Gastrocnemius medialis (tissue), 4 donors: ENCODE measurements around the gene BLOC1S6. TPM values are rescaled to one million over a fixed set of nuclear protein-coding genes. Genes with fewer than 3 reads are reported as not detected.
A peak's percentile ranks its signal among the peaks of the same experiment; 100 is the strongest.

Experiments used
- ATAC-seq, 2 donors: fragments of 150-250 bp; one replicate each; pipeline ENCODE4 v1.9.1; 2016
- DNase-seq, 2 donors: peaks; one replicate each; pipeline ENCODE4 v3.0.0-alpha.2; 2019
- H3K27ac ChIP-seq, 4 donors: fragments of 200-600 bp; sonication (generic); 1 replicate in 1 of 4; 2 replicates in 3 of 4; pipeline ENCODE4 v1.5.1; 2016 to 2018; ENCODE audit warnings: mild to moderate bottlenecking in 2 of 4, moderate library complexity in 1 of 4
- H3K27me3 ChIP-seq, 3 donors: fragments of 200-600 bp; sonication (generic) in 2 of 3; 1 replicate in 1 of 3; 2 replicates in 2 of 3; pipeline versions ENCODE4 v1.5.1 to v1.6.0; 2016 to 2019; ENCODE audit warnings: mild to moderate bottlenecking in 1 of 3, moderate library complexity in 1 of 3
- H3K36me3 ChIP-seq, 2 donors: fragments of 200-600 bp; sonication (generic) in 1 of 2; one replicate each; pipeline ENCODE4 v1.5.1; 2017 to 2018
- H3K4me1 ChIP-seq, 2 donors: fragments of 200-600 bp; sonication (generic) in 1 of 2; one replicate each; pipeline ENCODE4 v1.5.1; 2016 to 2017; ENCODE audit warnings: mild to moderate bottlenecking in 2 of 2
- H3K4me3 ChIP-seq, 4 donors: fragments of 200-600 bp; sonication (generic) in 3 of 4; 1 replicate in 1 of 4; 2 replicates in 3 of 4; pipeline ENCODE4 v1.5.1; 2016 to 2019; ENCODE audit warnings: mild to moderate bottlenecking in 2 of 4
- H3K9me3 ChIP-seq, 3 donors: fragments of 200-600 bp; sonication (generic) in 2 of 3; 1 replicate in 1 of 3; 2 replicates in 2 of 3; pipeline ENCODE4 v1.5.1; 2016 to 2019
- CTCF ChIP-seq, 5 experiments: fragments of 450-650 bp in 3 of 5; fragments of 200-600 bp in 2 of 5; sonication (generic) in 2 of 5; IDR thresholded peaks in 4 of 5; conservative IDR thresholded peaks in 1 of 5; 1 replicate in 4 of 5; 2 replicates in 1 of 5; pipeline ENCODE4 v1.5.1; 2016 to 2019; ENCODE audit warnings: antibody characterized with exemption in 5 of 5, mild to moderate bottlenecking in 3 of 5, moderate library complexity in 3 of 5
- POLR2A ChIP-seq, 2 donors: fragments of 450-650 bp; IDR thresholded peaks; one replicate each; pipeline ENCODE4 v1.6.1; 2017; ENCODE audit warnings: antibody characterized with exemption in 2 of 2, mild to moderate bottlenecking in 2 of 2, moderate library complexity in 2 of 2
- in situ Hi-C, 4 donors: fragments of 200-750 bp; cut with MboI; loops; one replicate each; pipeline versions ENCODE4 v1.15.0 to v1.8.0; 2017; ENCODE audit warnings: low sequenced_read_pairs in 4 of 4
- intact Hi-C: fragments of 100-400 bp; cut with DNase I; formaldehyde crosslinking; loops from one replicate; pipeline ENCODE4 v1.15.1; 2023; ENCODE audit warnings: low total_unique reads
- total RNA-seq, 4 donors: library from RNA; depleted of rRNA; stranded (reverse); fragments of >200 nt; gene quantifications; one replicate each; pipeline versions ENCODE4 v1.1.0 to v1.2.3, GENCODE V29; 2016

BLOC1S6 gene
- total RNA-seq, 4 donors from 2014 or later: 32.9 to 38.2 (median 36.6) TPM

GRCh38 chr15:45653702-45654424 is 66.7 kb downstream of the BLOC1S6 start:
- no peak for TF ChIP-seq POLR2A (IDR thresholded peaks at IDR 0.05)
- no peak for ATAC-seq
- intact Hi-C loops: no loop called here
- peaks cover 27 to 33% of the 10 kb centered on the region in 2 donors for H3K4me1 ChIP-seq
- in situ Hi-C loops: no loop called here
- no peaks in the 10 kb centered on the region for H3K27me3 ChIP-seq
- no peak for DNase-seq
- H3K4me3 ChIP-seq: no peak overlapping the region
- no peaks in the 10 kb centered on the region for H3K36me3 ChIP-seq
- H3K27ac ChIP-seq: no peak overlapping the region
- no peaks in the 10 kb centered on the region for H3K9me3 ChIP-seq

- H3K9me3 ChIP-seq: no peaks in the 10 kb centered on the region
- ATAC-seq: no peak
- no peak for TF ChIP-seq POLR2A (IDR thresholded peaks at IDR 0.05)
- TF ChIP-seq CTCF (IDR thresholded peaks at IDR 0.05 in 4 of 5, conservative IDR thresholded peaks at IDR 0.05 in 1 of 5): no peak
- in situ Hi-C loops (no loop called here), intact Hi-C loops (no loop called here)
- H3K36me3 ChIP-seq: peaks cover 0 to 5% of the 10 kb centered on the region in 2 donors
- peaks cover 29 to 33% of the 10 kb centered on the region in 2 donors for H3K4me1 ChIP-seq
- no peak overlapping the region for H3K27ac ChIP-seq
- H3K4me3 ChIP-seq: no peak overlapping the region
- no peak for DNase-seq
- no peaks in the 10 kb centered on the region for H3K27me3 ChIP-seq
Measured at GRCh38 chr15:45654749-45655148, 67.6 kb downstream of the BLOC1S6 start.

- no peak for TF ChIP-seq POLR2A (IDR thresholded peaks at IDR 0.05)
- TF ChIP-seq CTCF (IDR thresholded peaks at IDR 0.05 in 4 of 5, conservative IDR thresholded peaks at IDR 0.05 in 1 of 5): no peak
- H3K36me3 ChIP-seq: peaks cover 0 to 15% of the 10 kb centered on the region in 2 donors
- H3K9me3 ChIP-seq: no peaks in the 10 kb centered on the region
- no peak for ATAC-seq
- intact Hi-C loops: no loop called here
- no peaks in the 10 kb centered on the region for H3K27me3 ChIP-seq
- in situ Hi-C loops: no loop called here
- no peak overlapping the region for H3K27ac ChIP-seq
- H3K4me1 ChIP-seq: peaks cover 39 to 45% of the 10 kb centered on the region in 2 donors
- DNase-seq: no peak
- no peak overlapping the region for H3K4me3 ChIP-seq
Measured at GRCh38 chr15:45657254-45657653, 70.1 kb downstream of the BLOC1S6 start.

- no peak for ATAC-seq
- intact Hi-C loops: no loop called here
- Histone ChIP-seq H3K4me3 (no peak overlapping the region), H3K9me3 (no peaks in the 10 kb centered on the region), H3K27me3 (no peaks in the 10 kb centered on the region), H3K36me3 (peaks cover 0 to 22% of the 10 kb centered on the region in 2 donors), H3K27ac (peak overlapping the region in 1 of 4 donors; percentile 2), H3K4me1 (peaks cover 39 to 45% of the 10 kb centered on the region in 2 donors)
- DNase-seq: no peak
- in situ Hi-C loops: no loop called here
- no peak for TF ChIP-seq POLR2A (IDR thresholded peaks at IDR 0.05)
- no peak for TF ChIP-seq CTCF (IDR thresholded peaks at IDR 0.05 in 4 of 5, conservative IDR thresholded peaks at IDR 0.05 in 1 of 5)
Measured at GRCh38 chr15:45657764-45658545, 70.8 kb downstream of the BLOC1S6 start.

Other genes starting within 250 kb of the BLOC1S6 start
- 10 to 100 TPM; 18.0 to 92.1 (median 35.3) TPM for gene GATM, start 208.8 kb upstream of the BLOC1S6 start, total RNA-seq
- 1 to 10 TPM; 1.4 to 2.3 (median 1.7) TPM for gene SLC30A4, start 64.6 kb upstream of the BLOC1S6 start, total RNA-seq
- 100 to 1,000 TPM; 140 to 194 (median 164) TPM for gene SQOR, start 47.6 kb downstream of the BLOC1S6 start, total RNA-seq